Aortic smooth muscle cell (primary cell): ENCODE results near the gene LRMDA. TPM values are rescaled to one million over a fixed set of nuclear protein-coding genes. Genes with fewer than 3 reads are reported as not detected.

Experiments used
- total RNA-seq: library from RNA; depleted of rRNA; stranded (reverse); fragments of >200 nt; gene quantifications from 2 replicates; pipeline ENCODE4 v1.2.3, GENCODE V29; 2014

LRMDA gene
- 4.6 and 7.8 TPM in 2 replicates for total RNA-seq

DNA sequence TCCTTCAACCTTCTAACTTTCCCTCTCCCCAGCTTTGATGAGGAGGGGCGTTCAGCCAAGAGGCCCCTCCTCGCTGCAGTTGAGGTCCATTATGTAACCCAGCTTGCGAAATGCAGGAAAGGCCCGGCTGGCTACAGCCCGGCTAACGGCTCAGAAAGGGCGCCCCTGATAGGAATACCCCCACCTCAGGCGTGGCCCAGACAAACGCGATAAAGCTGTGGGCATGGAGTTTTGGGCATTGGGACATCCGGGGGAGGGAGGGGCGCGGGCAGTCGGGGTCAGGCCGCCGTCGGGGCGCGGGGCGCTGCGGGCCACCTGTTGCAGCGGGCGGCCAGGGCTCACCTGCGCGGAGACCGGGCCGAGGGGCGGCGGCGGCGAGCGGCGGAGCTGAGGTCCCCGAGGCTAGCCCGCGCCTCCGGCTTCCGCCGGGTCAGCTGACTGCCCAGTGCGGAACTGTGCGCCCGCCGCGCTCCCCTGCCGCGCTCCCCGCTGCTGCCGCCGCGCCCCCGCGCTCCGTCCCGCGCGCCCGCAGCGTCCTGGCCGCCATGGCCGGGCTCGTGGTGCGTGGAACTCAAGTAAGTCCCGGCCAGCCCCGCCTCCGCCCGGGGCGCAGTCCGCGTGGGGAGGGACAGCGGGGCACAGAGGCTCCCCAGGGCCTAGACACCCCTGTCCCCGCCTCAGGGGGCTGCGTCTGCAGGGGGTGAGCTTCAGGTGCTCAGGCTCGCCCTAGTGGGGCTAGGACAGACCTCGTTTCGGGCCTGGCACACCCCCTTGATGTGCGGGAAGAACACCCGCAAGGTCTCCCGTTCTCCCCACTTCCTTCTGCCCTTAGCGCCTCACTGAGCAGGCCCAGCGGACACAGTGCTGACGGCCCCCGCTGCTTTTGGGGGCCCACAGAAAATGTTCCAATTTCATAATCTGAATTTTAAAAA lies at the start of gene LRMDA:
Gene LRMDA (plus strand): TSS at position 445 of the 932 bp plus-strand sequence.

DNA sequence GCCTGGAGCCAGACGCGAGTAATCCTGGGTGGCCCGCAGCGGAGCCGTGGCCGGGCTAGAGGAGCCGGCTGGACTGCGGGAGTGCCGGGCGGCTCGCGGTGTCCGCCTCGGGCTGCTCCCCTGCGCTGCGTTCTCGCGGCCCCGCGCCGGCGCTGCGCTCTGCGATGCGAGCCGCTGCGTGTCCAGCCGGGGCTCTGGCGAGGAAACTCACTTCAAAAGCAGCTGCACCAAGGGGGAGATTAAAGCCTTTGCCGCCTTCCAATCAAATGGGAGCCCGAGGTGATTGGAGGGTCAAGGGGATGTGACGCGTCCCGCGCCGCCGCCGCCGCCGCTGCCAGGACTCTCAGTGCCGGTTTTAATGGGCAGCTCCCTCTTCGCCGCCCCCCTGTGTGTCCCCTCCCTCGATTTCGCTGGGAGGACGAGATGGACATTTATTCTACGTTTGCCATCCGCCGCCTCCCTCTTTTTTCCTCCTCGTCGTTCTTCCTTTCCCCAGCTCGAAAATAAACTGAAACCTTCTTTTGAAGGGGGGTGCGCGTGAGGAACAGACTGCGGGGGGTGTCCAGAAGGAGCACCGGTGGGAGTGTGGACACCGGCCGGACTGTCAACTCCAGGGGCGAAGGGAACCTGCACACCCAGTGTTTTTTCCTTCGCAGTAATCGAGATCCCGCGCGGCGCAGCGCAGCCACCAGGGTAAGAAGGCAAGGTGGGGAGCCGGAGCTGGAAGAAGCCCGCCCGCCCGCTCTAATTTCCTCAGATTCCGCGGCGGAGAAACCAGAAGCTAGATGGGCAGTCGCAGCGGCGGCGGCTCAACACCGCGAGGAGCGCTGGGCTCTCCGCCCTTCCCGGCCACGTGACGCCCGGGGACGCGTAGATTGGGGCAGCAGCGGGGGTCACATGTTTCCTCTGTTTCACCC lies 29.6 kb upstream of the LRMDA start, which contains the start of gene ZNF503:
Gene ZNF503 (minus strand): TSS at position 196 of the 917 bp plus-strand sequence. CDS start 345 bp downstream, outside the sequence.

Other genes with a start within 250 kb of the LRMDA start
- gene VDAC2, start 220.8 kb upstream of the LRMDA start, total RNA-seq = 113 and 130 TPM in 2 replicates
- 6.5 and 8.9 TPM in 2 replicates for gene COMTD1, start 195.7 kb upstream of the LRMDA start, total RNA-seq
- 10.8 and 14.8 TPM in 2 replicates for gene ZNF503, start 29.9 kb upstream of the LRMDA start, total RNA-seq